KMS-11 (cell line): ENCODE results near the gene MS4A14.

Source experiments
- H2AFZ ChIP-seq: fragments of 200-600 bp; sonication (generic); 2 replicates; pipeline ENCODE4 v1.6.1; 2016; ENCODE audit warnings: antibody characterized with exemption, mixed run types, low read depth
- H3K27ac ChIP-seq: fragments of 200-600 bp; sonication (generic); 2 replicates; pipeline ENCODE4 v1.6.1; 2016; ENCODE audit warnings: mild to moderate bottlenecking, mixed run types
- H3K27me3 ChIP-seq: fragments of 200-600 bp; sonication (generic); 2 replicates; pipeline ENCODE4 v1.6.1; 2017; ENCODE audit warnings: mild to moderate bottlenecking, low read depth, mixed run types, moderate library complexity; ENCODE audit not compliant: insufficient read depth
- H3K36me3 ChIP-seq: fragments of 200-600 bp; sonication (generic); 2 replicates; pipeline ENCODE4 v1.6.1; 2017; ENCODE audit warnings: mild to moderate bottlenecking, mixed run types; ENCODE audit not compliant: insufficient read depth
- H3K4me1 ChIP-seq: fragments of 200-600 bp; sonication (generic); 2 replicates; pipeline ENCODE4 v1.6.1; 2016; ENCODE audit warnings: mild to moderate bottlenecking, low read depth, mixed run types; ENCODE audit not compliant: poor library complexity, severe bottlenecking
- H3K4me2 ChIP-seq: fragments of 200-600 bp; sonication (generic); 2 replicates; pipeline ENCODE4 v1.7.0; 2016; ENCODE audit warnings: mild to moderate bottlenecking, mixed run types
- H3K4me3 ChIP-seq: fragments of 200-600 bp; sonication (generic); IDR thresholded peaks from 2 replicates; pipeline ENCODE4 v1.6.1; 2017; ENCODE audit warnings: low read depth, low read length, mixed read lengths; ENCODE audit not compliant: insufficient read depth
- H3K79me2 ChIP-seq: fragments of 200-600 bp; sonication (generic); 2 replicates; pipeline ENCODE4 v1.6.1; 2016; ENCODE audit warnings: low read depth, mixed run types; ENCODE audit not compliant: insufficient read depth
- H3K9ac ChIP-seq: fragments of 200-600 bp; sonication (generic); 2 replicates; pipeline ENCODE4 v1.6.1; 2016; ENCODE audit warnings: mild to moderate bottlenecking, mixed run types
- H4K20me1 ChIP-seq: fragments of 200-600 bp; sonication (generic); 2 replicates; pipeline ENCODE4 v1.6.1; 2016; ENCODE audit warnings: mild to moderate bottlenecking, mixed run types; ENCODE audit not compliant: insufficient read depth
- TF ChIP-seq, protein P1 (sequence below): fragments of 200-600 bp; sonication (generic); conservative IDR thresholded peaks from 2 replicates; pipeline ENCODE4 v1.6.1; 2017; ENCODE audit warnings: low read depth, mild to moderate bottlenecking, antibody characterized with exemption, low read length, moderate library complexity, mixed read lengths

MS4A14 gene

DNA sequence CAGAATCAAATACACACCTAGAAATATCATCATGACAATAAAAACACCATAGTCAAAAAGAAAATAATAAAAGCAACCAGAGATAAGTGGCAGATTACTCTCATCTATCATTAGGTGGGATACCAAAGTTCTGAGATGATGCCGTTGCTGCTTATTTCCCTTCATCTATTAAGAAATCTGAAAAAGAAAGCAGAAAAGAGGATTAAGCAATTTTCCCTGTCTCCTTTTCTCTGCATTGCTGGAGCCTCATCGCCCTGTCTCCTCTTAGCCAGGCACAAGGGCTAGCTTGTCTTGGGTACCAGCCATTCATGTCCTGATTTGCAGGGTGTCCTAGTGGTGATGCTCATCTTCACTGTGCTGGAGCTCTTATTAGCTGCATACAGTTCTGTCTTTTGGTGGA, 3.9 kb upstream of the MS4A14 start:
- no peak overlapping the region for H2AFZ ChIP-seq
- no peak overlapping the region for H3K27ac ChIP-seq
- no peak overlapping the region for H3K4me2 ChIP-seq
- no peaks in the 10 kb centered on the region for H3K4me1 ChIP-seq
- no peaks in the 10 kb centered on the region; the same call in 1 of the 2 replicates for H3K27me3 ChIP-seq
- TF ChIP-seq, protein P1, sequence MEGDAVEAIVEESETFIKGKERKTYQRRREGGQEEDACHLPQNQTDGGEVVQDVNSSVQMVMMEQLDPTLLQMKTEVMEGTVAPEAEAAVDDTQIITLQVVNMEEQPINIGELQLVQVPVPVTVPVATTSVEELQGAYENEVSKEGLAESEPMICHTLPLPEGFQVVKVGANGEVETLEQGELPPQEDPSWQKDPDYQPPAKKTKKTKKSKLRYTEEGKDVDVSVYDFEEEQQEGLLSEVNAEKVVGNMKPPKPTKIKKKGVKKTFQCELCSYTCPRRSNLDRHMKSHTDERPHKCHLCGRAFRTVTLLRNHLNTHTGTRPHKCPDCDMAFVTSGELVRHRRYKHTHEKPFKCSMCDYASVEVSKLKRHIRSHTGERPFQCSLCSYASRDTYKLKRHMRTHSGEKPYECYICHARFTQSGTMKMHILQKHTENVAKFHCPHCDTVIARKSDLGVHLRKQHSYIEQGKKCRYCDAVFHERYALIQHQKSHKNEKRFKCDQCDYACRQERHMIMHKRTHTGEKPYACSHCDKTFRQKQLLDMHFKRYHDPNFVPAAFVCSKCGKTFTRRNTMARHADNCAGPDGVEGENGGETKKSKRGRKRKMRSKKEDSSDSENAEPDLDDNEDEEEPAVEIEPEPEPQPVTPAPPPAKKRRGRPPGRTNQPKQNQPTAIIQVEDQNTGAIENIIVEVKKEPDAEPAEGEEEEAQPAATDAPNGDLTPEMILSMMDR, result no peak
- H4K20me1 ChIP-seq, result no peaks in the 10 kb centered on the region
- H3K36me3 ChIP-seq, result no peaks in the 10 kb centered on the region
- no peak overlapping the region for H3K4me3 ChIP-seq
- H3K9ac ChIP-seq, result no peak overlapping the region
- no peaks in the 10 kb centered on the region for H3K79me2 ChIP-seq

DNA sequence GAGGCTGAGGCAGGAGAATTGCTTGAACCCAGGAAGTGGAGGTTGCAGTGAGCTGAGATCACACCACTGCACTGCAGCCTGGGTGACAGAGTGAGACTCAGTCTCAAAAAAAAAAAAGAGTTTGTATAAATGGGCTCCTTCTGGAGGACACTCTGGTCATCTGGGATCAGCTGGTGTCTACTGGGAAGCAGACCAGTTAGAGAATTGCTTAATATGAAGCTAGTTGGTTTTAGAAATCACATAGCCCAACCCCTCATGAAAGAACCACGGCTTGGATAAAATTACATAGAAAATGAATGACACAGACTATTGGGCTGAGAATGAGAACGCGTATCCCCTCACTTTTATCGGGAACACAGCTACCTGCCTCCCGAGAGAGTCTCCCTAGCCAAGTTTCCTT, 3.2 kb upstream of the MS4A14 start:
- Histone ChIP-seq H3K36me3 (no peaks in the 10 kb centered on the region), H3K9ac (no peak overlapping the region), H3K27me3 (no peaks in the 10 kb centered on the region; the same call in 1 of the 2 replicates), H3K79me2 (no peaks in the 10 kb centered on the region), H3K4me3 (no peak overlapping the region), H4K20me1 (no peaks in the 10 kb centered on the region), H3K4me2 (no peak overlapping the region), H2AFZ (no peak overlapping the region), H3K4me1 (no peaks in the 10 kb centered on the region), H3K27ac (no peak overlapping the region)
- TF ChIP-seq, protein P1, result no peak

DNA sequence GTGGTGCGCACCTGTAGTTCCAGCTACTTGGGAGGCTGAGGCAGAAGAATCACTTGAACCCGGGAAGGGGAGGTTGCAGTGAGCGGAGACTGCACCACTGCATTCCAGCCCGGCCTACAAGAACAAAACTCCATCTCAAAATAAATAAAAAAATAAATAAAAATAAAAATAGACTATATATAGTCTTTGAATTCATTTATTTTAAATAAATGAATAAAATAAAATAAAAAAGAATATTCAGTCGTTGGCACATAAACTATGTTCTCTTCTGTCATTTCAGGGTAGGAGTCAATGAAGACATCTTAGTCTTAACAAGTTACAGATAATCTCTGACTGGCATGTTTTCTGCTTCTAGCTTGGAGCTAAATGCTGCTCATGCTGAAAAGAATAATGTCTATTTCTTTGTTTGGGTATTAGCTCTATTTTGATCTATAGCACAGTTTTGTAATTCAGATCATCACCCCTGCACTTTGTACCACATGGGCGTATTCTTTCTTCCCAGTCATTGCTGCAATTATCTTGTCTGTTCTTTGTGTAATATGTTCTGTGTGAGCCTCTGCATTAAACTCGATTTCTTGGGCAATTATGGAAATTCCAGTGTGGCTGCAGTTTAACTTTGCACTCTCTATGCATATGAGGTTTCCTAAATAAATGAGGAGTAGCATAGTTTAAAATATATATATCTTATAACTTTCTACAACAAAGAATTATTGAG, 1.4 kb upstream of the MS4A14 start:
- no peak overlapping the region for H2AFZ ChIP-seq
- H3K36me3 ChIP-seq, result no peaks in the 10 kb centered on the region
- TF ChIP-seq, protein P1, result no peak
- H3K4me1 ChIP-seq, result no peaks in the 10 kb centered on the region
- H4K20me1 ChIP-seq, result no peaks in the 10 kb centered on the region
- no peaks in the 10 kb centered on the region for H3K79me2 ChIP-seq
- H3K27ac ChIP-seq, result no peak overlapping the region
- H3K27me3 ChIP-seq, result no peaks in the 10 kb centered on the region; the same call in 1 of the 2 replicates
- no peak overlapping the region for H3K4me2 ChIP-seq
- no peak overlapping the region for H3K9ac ChIP-seq
- H3K4me3 ChIP-seq, result no peak overlapping the region

DNA sequence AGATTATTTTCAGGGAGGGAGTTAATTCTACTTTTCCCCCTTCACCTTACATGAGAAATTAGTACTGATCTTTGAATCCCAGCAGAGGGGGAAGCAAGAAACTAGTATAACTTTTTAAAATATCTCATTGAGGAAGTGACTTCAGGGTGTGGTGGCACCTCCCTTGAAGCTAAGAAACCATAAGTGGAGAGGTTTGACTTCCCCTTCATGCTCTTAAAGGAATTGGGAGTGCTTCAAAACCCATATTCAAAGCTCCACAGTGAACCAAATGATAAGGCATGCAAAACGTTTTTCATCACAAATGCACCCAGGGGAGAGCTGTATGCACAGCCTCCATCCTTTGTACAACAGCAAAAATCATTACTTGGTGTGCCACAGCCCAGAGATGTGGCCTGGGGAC, 540 bp downstream of the MS4A14 start:
- TF ChIP-seq, protein P1, result no peak
- Histone ChIP-seq H3K4me2 (no peak overlapping the region), H3K79me2 (no peaks in the 10 kb centered on the region), H3K4me3 (no peak overlapping the region), H2AFZ (no peak overlapping the region), H4K20me1 (no peaks in the 10 kb centered on the region), H3K4me1 (no peaks in the 10 kb centered on the region), H3K9ac (no peak overlapping the region), H3K27me3 (no peaks in the 10 kb centered on the region; the same call in 1 of the 2 replicates), H3K36me3 (no peaks in the 10 kb centered on the region), H3K27ac (no peak overlapping the region)
